Measurements from ENCODE around the gene CXCL12.

GRCh38 chr10:44379907-44380306 is 5.0 kb downstream of the CXCL12 start:
- TF ChIP-seq CTCF (IDR thresholded peaks at IDR 0.05 in 8 of 11, conservative IDR thresholded peaks at IDR 0.05 in 3 of 11) (no peak), POLR2AphosphoS5 (IDR thresholded peaks at IDR 0.05) (no peak), POLR2A (IDR thresholded peaks at IDR 0.05) (no peak)
